GM23338 (cell line): ENCODE data around the gene COL2A1. TPM values are rescaled to one million over a fixed set of nuclear protein-coding genes. Genes with fewer than 3 reads are reported as not detected.

Experiments
- ATAC-seq: fragments of 200-7000 bp; cut with Tn5 transposase; 3 replicates; pipeline ENCODE4 v1.9.1; 2020
- DNase-seq: peaks from one replicate; pipeline ENCODE4 v3.0.0-alpha.2; 2015; ENCODE audit warnings: low spot score
- H2AFZ ChIP-seq: fragments of 200-600 bp; sonication (generic); 2 replicates; pipeline ENCODE4 v1.8.0; 2016; ENCODE audit warnings: antibody characterized with exemption, mild to moderate bottlenecking, moderate library complexity
- H3F3A ChIP-seq: fragments of 200-600 bp; sonication (generic); replicated peaks from 2 replicates; pipeline ENCODE4 v1.8.0; 2017; ENCODE audit warnings: antibody characterized with exemption, mixed run types, low read depth
- H3K27ac ChIP-seq: fragments of 200-600 bp; sonication (generic); 2 replicates; pipeline ENCODE4 v1.6.1; 2016; ENCODE audit warnings: low read depth
- H3K27me3 ChIP-seq: fragments of 200-600 bp; sonication (generic); 2 replicates; pipeline ENCODE4 v1.8.0; 2016; ENCODE audit warnings: mild to moderate bottlenecking, mixed run types, moderate library complexity; ENCODE audit not compliant: insufficient read depth
- H3K36me3 ChIP-seq: fragments of 200-600 bp; sonication (generic); 2 replicates; pipeline ENCODE4 v1.8.0; 2016; ENCODE audit warnings: mild to moderate bottlenecking; ENCODE audit not compliant: insufficient read depth
- H3K4me1 ChIP-seq: fragments of 200-600 bp; sonication (generic); 2 replicates; pipeline ENCODE4 v1.8.0; 2016; ENCODE audit warnings: mild to moderate bottlenecking, moderate library complexity; ENCODE audit not compliant: insufficient read depth
- H3K4me2 ChIP-seq: fragments of 200-600 bp; sonication (generic); 2 replicates; pipeline ENCODE4 v1.7.1; 2017; ENCODE audit warnings: mixed run types
- H3K4me3 ChIP-seq: fragments of 200-600 bp; sonication (generic); 2 replicates; pipeline ENCODE4 v1.6.1; 2016; ENCODE audit warnings: mixed run types
- H3K79me2 ChIP-seq: fragments of 200-600 bp; sonication (generic); replicated peaks from 2 replicates; pipeline ENCODE4 v1.8.0; 2017; ENCODE audit warnings: mild to moderate bottlenecking; ENCODE audit not compliant: insufficient read depth
- H3K9me2 ChIP-seq: fragments of 200-600 bp; sonication (generic); 2 replicates; pipeline ENCODE4 v1.8.0; 2017; ENCODE audit not compliant: insufficient read depth
- H4K20me1 ChIP-seq: fragments of 200-600 bp; sonication (generic); replicated peaks from 2 replicates; pipeline ENCODE4 v1.8.0; 2017; ENCODE audit warnings: mild to moderate bottlenecking; ENCODE audit not compliant: insufficient read depth
- H3K27ac Mint-ChIP-seq: 2 replicates; pipeline ENCODE4 v1.8.0; 2020; ENCODE audit warnings: inconsistent platforms, mild to moderate bottlenecking, moderate library complexity, mixed read lengths
- H3K27me3 Mint-ChIP-seq: 3 replicates; pipeline ENCODE4 v1.8.0; 2022; ENCODE audit warnings: low read depth, mild to moderate bottlenecking, moderate library complexity, mixed read lengths, inconsistent platforms; ENCODE audit not compliant: insufficient read depth, poor library complexity
- H3K36me3 Mint-ChIP-seq: 3 replicates; pipeline ENCODE4 v1.8.0; 2021; ENCODE audit warnings: low read depth, mild to moderate bottlenecking, inconsistent platforms, moderate library complexity, mixed read lengths
- H3K4me1 Mint-ChIP-seq: 3 replicates; pipeline ENCODE4 v1.8.0; 2020; ENCODE audit warnings: mild to moderate bottlenecking, inconsistent platforms, mixed read lengths
- H3K4me3 Mint-ChIP-seq: 3 replicates; pipeline ENCODE4 v1.8.0; 2021; ENCODE audit warnings: moderate library complexity, mild to moderate bottlenecking, inconsistent platforms, mixed read lengths
- H3K9me3 Mint-ChIP-seq: 3 replicates; pipeline ENCODE4 v1.8.0; 2020; ENCODE audit warnings: moderate library complexity, mild to moderate bottlenecking, inconsistent platforms, mixed read lengths
- CREB1 ChIP-seq: fragments of 250-450 bp; sonication (Bioruptor Pico); IDR thresholded peaks from 2 replicates; pipeline ENCODE4 v1.5.0; 2020; ENCODE audit warnings: low read depth, mild to moderate bottlenecking, moderate library complexity
- CTCF ChIP-seq, 2 experiments: fragments of 200-600 bp in 1 of 2; sonication (generic) in 1 of 2; conservative IDR thresholded peaks; 2 replicates each; pipeline versions ENCODE4 v1.5.1 to v1.6.1; 2016 to 2017; ENCODE audit warnings: antibody characterized with exemption in 2 of 2, low read depth in 2 of 2, mild to moderate bottlenecking in 2 of 2, moderate library complexity in 1 of 2
- ETS1 ChIP-seq: IDR thresholded peaks from 2 replicates; pipeline ENCODE4 v1.6.1; 2016; ENCODE audit warnings: antibody characterized with exemption
- EZH2 ChIP-seq: fragments of 200-600 bp; sonication (generic); IDR thresholded peaks from one replicate; pipeline ENCODE4 v1.8.0; 2017; ENCODE audit warnings: antibody characterized with exemption, mild to moderate bottlenecking, low read depth; ENCODE audit not compliant: unreplicated experiment
- EZH2phosphoT487 ChIP-seq: fragments of 200-600 bp; sonication (generic); IDR thresholded peaks from one replicate; pipeline ENCODE4 v1.8.1; 2018; ENCODE audit warnings: antibody characterized with exemption; ENCODE audit not compliant: unreplicated experiment
- JUNB ChIP-seq: IDR thresholded peaks from one replicate; pipeline ENCODE4 v1.6.1; 2016; ENCODE audit warnings: antibody characterized with exemption; ENCODE audit not compliant: unreplicated experiment
- NANOG ChIP-seq: IDR thresholded peaks from 2 replicates; pipeline ENCODE4 v1.6.1; 2016; ENCODE audit warnings: antibody characterized with exemption, borderline replicate concordance
- POLR2AphosphoS5 ChIP-seq: IDR thresholded peaks from 2 replicates; pipeline ENCODE4 v1.6.1; 2016; ENCODE audit warnings: antibody characterized with exemption, low read depth
- REST ChIP-seq: IDR thresholded peaks from one replicate; pipeline ENCODE4 v1.6.1; 2018; ENCODE audit warnings: antibody characterized with exemption; ENCODE audit not compliant: unreplicated experiment
- STAT1 ChIP-seq: IDR thresholded peaks from one replicate; pipeline ENCODE4 v1.6.1; 2016; ENCODE audit warnings: antibody characterized with exemption; ENCODE audit not compliant: unreplicated experiment
- ZNF114 ChIP-seq: fragments of 250-450 bp; sonication (Bioruptor Pico); IDR thresholded peaks from 2 replicates; pipeline ENCODE4 v1.5.0; 2020; ENCODE audit warnings: mild to moderate bottlenecking, moderate library complexity
- ZNF331 ChIP-seq: fragments of 250-450 bp; sonication (Bioruptor Pico); IDR thresholded peaks from 2 replicates; pipeline ENCODE4 v1.5.0; 2020; ENCODE audit warnings: low read depth, mild to moderate bottlenecking, moderate library complexity
- ZNF462 ChIP-seq: fragments of 250-450 bp; sonication (Bioruptor Pico); IDR thresholded peaks from 2 replicates; pipeline ENCODE4 v1.5.0; 2020; ENCODE audit warnings: mild to moderate bottlenecking, moderate library complexity
- polyA plus RNA-seq: library from polyadenylated mRNA; unstranded; fragments of >200 nt; fragmentation: Nextera tagmentation; extraction: Ambion mirVana; gene quantifications from 2 replicates; pipeline ENCODE4 v1.2.1, GENCODE V29; 2016
- total RNA-seq: library from RNA; depleted of rRNA; stranded (reverse); fragments of >200 nt; shearing (Covaris generic); gene quantifications from 2 replicates; pipeline ENCODE4 v1.2.3, GENCODE V29; 2014

The COL2A1 gene
- total and polyA plus RNA-seq, 2 experiments from 2014 or later, result 7.0 to 24.6 TPM

GRCh38 chr12:48013287-48013686 is 9.0 kb upstream of the COL2A1 start:
- Mint-ChIP-seq H3K9me3 (no peaks in the 10 kb centered on the region; the same call in 2 of the 3 replicates), H3K36me3 (no peaks in the 10 kb centered on the region), H3K27me3 (peaks cover 100% of the 10 kb centered on the region), H3K27ac (no peak overlapping the region), H3K4me1 (no peaks in the 10 kb centered on the region), H3K4me3 (no peak overlapping the region)
- H3K27me3 ChIP-seq, result peaks cover 100% of the 10 kb centered on the region
- no peaks in the 10 kb centered on the region for H3K4me1 ChIP-seq
- TF ChIP-seq CREB1 (CRISPR knock-in tag) (no peak), ZNF331 (CRISPR knock-in tag) (no peak), ETS1 (no peak), STAT1 (no peak), EZH2phosphoT487 (no peak), ZNF462 (no peak), ZNF114 (CRISPR knock-in tag) (no peak), JUNB (no peak), EZH2 (no peak), POLR2AphosphoS5 (no peak), CTCF (conservative IDR thresholded peaks at IDR 0.05; ENCODE audit: low read depth in 2 of 2) (no peak), NANOG (no peak), REST (no peak)
- H3K79me2 ChIP-seq, result no peaks in the 10 kb centered on the region
- H4K20me1 ChIP-seq, result peaks cover 9% of the 10 kb centered on the region
- no peaks in the 10 kb centered on the region for H3K9me2 ChIP-seq
- no peak for ATAC-seq
- no peaks in the 10 kb centered on the region for H3F3A ChIP-seq
- no peak for DNase-seq
- H3K4me3 ChIP-seq, result no peak overlapping the region
- no peak overlapping the region for H3K4me2 ChIP-seq
- H3K36me3 ChIP-seq, result no peaks in the 10 kb centered on the region; the same call in 1 of the 2 replicates
- no peak overlapping the region for H3K27ac ChIP-seq
- H2AFZ ChIP-seq, result no peak overlapping the region
